ENCODE measurements around the gene ACACA.

- TF ChIP-seq POLR2A (IDR thresholded peaks at IDR 0.05; ENCODE audit: low read length) (no peak), GATA1 (IDR thresholded peaks at IDR 0.05; ENCODE audit: low read depth, low read length) (no peak)
These were observed 305.3 kb downstream of the ACACA start for GRCh38 chr17:37101306-37101705.
